ENCODE data around the gene RCCD1. TPM values are rescaled to one million over a fixed set of nuclear protein-coding genes. Genes with fewer than 3 reads are reported as not detected.

The RCCD1 gene
- total and polyA plus RNA-seq, 2 donors (not counting 3 experiments of a cell fraction or from before 2014, with no cell fraction given) = 8.8 to 15.3 TPM

DNA sequence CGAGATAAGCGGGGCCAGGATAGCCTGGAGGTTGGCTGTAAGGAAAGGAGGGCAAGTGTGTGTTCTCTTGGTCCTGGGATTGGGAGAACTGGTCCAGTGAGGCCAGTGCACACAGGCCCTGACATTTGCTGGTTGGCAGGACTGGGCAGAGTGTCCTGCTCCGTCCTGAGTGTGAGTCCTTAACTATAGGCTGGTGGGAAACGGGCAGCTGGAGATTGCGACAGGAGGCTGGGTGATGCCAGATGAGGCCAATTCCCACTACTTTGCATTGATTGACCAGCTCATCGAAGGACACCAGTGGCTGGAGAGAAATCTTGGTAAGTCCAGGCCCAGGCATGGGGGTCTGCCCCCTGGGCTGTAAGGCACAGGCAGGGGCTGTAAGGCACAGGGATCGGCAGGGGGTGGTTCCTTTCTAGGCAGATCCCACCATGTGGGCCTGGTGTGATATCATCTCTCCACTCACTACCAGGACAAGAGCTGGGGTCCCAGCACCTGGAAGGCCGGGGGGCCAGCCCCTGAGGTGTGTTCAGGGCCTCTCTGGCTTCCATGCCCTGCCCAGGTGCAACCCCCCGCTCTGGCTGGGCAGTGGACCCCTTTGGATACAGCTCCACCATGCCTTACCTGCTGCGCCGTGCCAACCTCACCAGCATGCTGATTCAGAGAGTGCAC is 48.4 kb upstream of the RCCD1 start:
- no peaks in the 10 kb centered on the region for H3K27me3 ChIP-seq (ENCODE audit: control insufficient read depth in 2 of 2, insufficient read depth in 2 of 2, low read length in 2 of 2)
- FAIRE-seq (no peak), DNase-seq (ENCODE audit: low read depth, low spot score) (no peak)
- no peak overlapping the region for H3K27ac ChIP-seq (ENCODE audit: insufficient read depth, low read depth, low read length)
- peaks cover 5 to 44% of the 10 kb centered on the region in 2 experiments for H3K36me3 ChIP-seq (ENCODE audit: control insufficient read depth in 2 of 2, extremely low read depth in 1 of 2, insufficient read depth in 2 of 2, low read length in 2 of 2)
- no peak overlapping the region for H3K4me2 ChIP-seq (ENCODE audit: insufficient read depth, low read length)
- POLR2A ChIA-PET = no interaction called here
- H3K9me1 ChIP-seq (replicated peaks; ENCODE audit: control insufficient read depth, extremely low read depth, insufficient read depth, low read length) = no peaks in the 10 kb centered on the region
- H3K9ac ChIP-seq (replicated peaks; ENCODE audit: extremely low read depth, insufficient read depth, low read length) = no peak overlapping the region
- dilution Hi-C loops (cut with MboI; ENCODE audit: extremely low pct_ligation_motif_present, low sequenced_read_pairs) = no loop called here
- intact Hi-C loops (cut with micrococcal nuclease) = no loop called here
- no peak overlapping the region for H3K4me3 ChIP-seq (replicated peaks in 1 of 3; ENCODE audit: insufficient read depth in 1 of 3, low read depth in 1 of 3, low read length in 3 of 3)
- no peak overlapping the region for H2AFZ ChIP-seq (ENCODE audit: low read depth, low read length)
- TF ChIP-seq GATA2 (IDR thresholded peaks at IDR 0.05; ENCODE audit: insufficient read depth, insufficient read length, low read depth, low read length) (no peak), JUN (IDR thresholded peaks at IDR 0.05; ENCODE audit: borderline replicate concordance, insufficient read depth, insufficient read length, low read depth) (no peak), EZH2 (IDR thresholded peaks at IDR 0.05; ENCODE audit: borderline replicate concordance, low read depth, low read length, severe bottlenecking) (no peak), MYC (IDR thresholded peaks at IDR 0.05; ENCODE audit: low read depth, low read length) (no peak), FOS (IDR thresholded peaks at IDR 0.05; ENCODE audit: borderline replicate concordance, insufficient read depth, low read length) (no peak)
- TF ChIP-seq, protein P1, sequence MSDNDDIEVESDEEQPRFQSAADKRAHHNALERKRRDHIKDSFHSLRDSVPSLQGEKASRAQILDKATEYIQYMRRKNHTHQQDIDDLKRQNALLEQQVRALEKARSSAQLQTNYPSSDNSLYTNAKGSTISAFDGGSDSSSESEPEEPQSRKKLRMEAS (IDR thresholded peaks at IDR 0.05; ENCODE audit: insufficient read depth, insufficient read length) = no peak
- BruUV-seq (replicated peaks) = no TSS peak
- CTCF ChIA-PET = interaction anchor here (7.3 kb wide), 1 partner anchor 26 kb away, joined by 57 read pairs; the partner anchor contains the start of gene HDDC3
- no peaks in the 10 kb centered on the region for H3K9me3 ChIP-seq (replicated peaks; ENCODE audit: control insufficient read depth, insufficient read depth, low read length)
- H4K20me1 ChIP-seq (replicated peaks; ENCODE audit: control insufficient read depth, extremely low read depth, insufficient read depth, low read length) = no peaks in the 10 kb centered on the region
- H3K4me1 ChIP-seq (ENCODE audit: control insufficient read depth, extremely low read depth, insufficient read depth, low read length) = peaks cover 17% of the 10 kb centered on the region
- H3K79me2 ChIP-seq (ENCODE audit: control insufficient read depth, insufficient read depth, low read length) = peaks cover 4% of the 10 kb centered on the region
